K562 (cell line): ENCODE data around the gene NRCAM. TPM values are rescaled to one million over a fixed set of nuclear protein-coding genes. Genes with fewer than 3 reads are reported as not detected.

Experiments used
- CTCFL ChIP-seq: IDR thresholded peaks from 2 replicates; pipeline ENCODE4 v1.6.1; 2011; ENCODE audit warnings: borderline replicate concordance, low read depth, mild to moderate bottlenecking, moderate library complexity, low read length; ENCODE audit not compliant: insufficient read depth, poor library complexity, severe bottlenecking
- DEAF1 ChIP-seq: fragments of 450-650 bp; formaldehyde crosslinking; IDR thresholded peaks from 2 replicates; pipeline ENCODE4 v1.4.0; 2020; ENCODE audit warnings: mild to moderate bottlenecking, moderate library complexity
- EHMT2 ChIP-seq: fragments of 450-650 bp; IDR thresholded peaks from 2 replicates; pipeline ENCODE4 v1.6.1; 2018; ENCODE audit warnings: antibody characterized with exemption
- EP400 ChIP-seq: fragments of 450-650 bp; IDR thresholded peaks from 2 replicates; pipeline ENCODE4 v1.6.1; 2017; ENCODE audit warnings: antibody characterized with exemption, mild to moderate bottlenecking, moderate library complexity
- FOXK2 ChIP-seq, 2 experiments: fragments of 450-650 bp; IDR thresholded peaks in 1 of 2; conservative IDR thresholded peaks in 1 of 2; 2 replicates each; pipeline ENCODE4 v1.6.1; 2016; ENCODE audit warnings: low read depth in 2 of 2, mild to moderate bottlenecking in 1 of 2
- MIER1 ChIP-seq: fragments of 450-650 bp; IDR thresholded peaks from 2 replicates; pipeline ENCODE4 v1.6.1; 2016; ENCODE audit warnings: antibody characterized with exemption, mild to moderate bottlenecking, low read depth
- NFIC ChIP-seq: fragments of 450-650 bp; IDR thresholded peaks from 2 replicates; pipeline ENCODE4 v1.6.1; 2017; ENCODE audit warnings: mild to moderate bottlenecking, inconsistent platforms
- NRF1 ChIP-seq, 2 experiments: fragments of 450-650 bp; IDR thresholded peaks in 1 of 2; conservative IDR thresholded peaks in 1 of 2; 2 replicates each; pipeline ENCODE4 v1.6.1; 2014; ENCODE audit warnings: mild to moderate bottlenecking in 2 of 2
- RFX1 ChIP-seq: fragments of 450-650 bp; IDR thresholded peaks from 2 replicates; pipeline ENCODE4 v1.6.1; 2016; ENCODE audit warnings: mild to moderate bottlenecking, moderate library complexity
- RREB1 ChIP-seq: fragments of 250-450 bp; sonication (Bioruptor Pico); IDR thresholded peaks from 2 replicates; pipeline ENCODE4 v1.4.0; 2020
- SAFB ChIP-seq: fragments of 200-400 bp; formaldehyde crosslinking; IDR thresholded peaks from 2 replicates; pipeline ENCODE4 v1.6.1; 2017; ENCODE audit warnings: low read depth, low read length, borderline replicate concordance
- STAG1 ChIP-seq: sonication (generic); formaldehyde crosslinking; IDR thresholded peaks from 2 replicates; pipeline ENCODE4 v1.5.0; 2020; ENCODE audit warnings: missing genetic modification reagents, borderline replicate concordance
- TCF7 ChIP-seq: sonication (generic); IDR thresholded peaks from 2 replicates; pipeline ENCODE4 v1.6.1; 2016; ENCODE audit warnings: antibody characterized with exemption, borderline replicate concordance
- ZBTB12 ChIP-seq: fragments of 250-450 bp; sonication (Bioruptor Pico); IDR thresholded peaks from 2 replicates; pipeline ENCODE4 v1.4.0; 2020
- polyA plus RNA-seq, 8 experiments: library from polyadenylated mRNA; depleted of rRNA in 4 of 8; stranded (reverse) in 5 of 8; unstranded in 3 of 8; fragments of >200 nt; fragmentation: Nextera tagmentation in 2 of 8; fragmentation: Illumina TruSeq in 1 of 8; extraction: Ambion mirVana in 2 of 8; extraction: Trizol in 1 of 8; gene quantifications; 2 replicates each; pipeline versions ENCODE4 v1.2.1 to v1.2.3, GENCODE V29; 2011 to 2014; ENCODE audit warnings: inconsistent platforms in 1 of 8, missing spikeins in 1 of 8
- total RNA-seq, 7 experiments: library from RNA; depleted of rRNA in 6 of 7; stranded (reverse); fragments of >200 nt in 6 of 7; fragmentation: Illumina TruSeq in 2 of 7; extraction: Trizol in 2 of 7; gene quantifications; 2 replicates each; pipeline versions ENCODE4 v1.2.1 to v1.2.3, GENCODE V29; 2011 to 2021; ENCODE audit warnings: low replicate concordance in 1 of 7

The NRCAM gene
- total and polyA plus RNA-seq, 9 of the 15 experiments (the other 6 are each of a cell fraction or from before 2014, with no cell fraction given), result 0.03 to 0.54 (median 0.12) TPM; not detected in 1

- no peak for TF ChIP-seq SAFB
- TF ChIP-seq EP400, result 0 out of 2 replicates have a peak, but pooled peaks have one; percentile 19
- TF ChIP-seq EHMT2, result peak; percentile 92
- no peak for TF ChIP-seq STAG1 (CRISPR knock-in tag)
- peak; percentile 62 to 85 for TF ChIP-seq FOXK2 (conservative IDR thresholded peaks at IDR 0.05 in 1 of 2, IDR thresholded peaks at IDR 0.05 in 1 of 2; ENCODE audit: low read depth in 2 of 2)
- TF ChIP-seq RFX1, result no peak
- peak; percentile 82 for TF ChIP-seq NFIC
- TF ChIP-seq CTCFL, result no peak
- peak in 1 of 2 experiments; percentile 14; a peak in 1 of 4 replicates for TF ChIP-seq NRF1 (conservative IDR thresholded peaks at IDR 0.05 in 1 of 2, IDR thresholded peaks at IDR 0.05 in 1 of 2)
- no peak; the same call in 1 of the 2 replicates for TF ChIP-seq RREB1 (CRISPR knock-in tag)
- no peak for TF ChIP-seq TCF7
- no peak for TF ChIP-seq DEAF1 (CRISPR knock-in tag)
- no peak for TF ChIP-seq MIER1
- no peak for TF ChIP-seq ZBTB12
Measured at GRCh38 chr7:108235451-108236061, 220.7 kb downstream of the NRCAM start (continued).
